ENCODE measurements around the gene EHBP1. TPM values are rescaled to one million over a fixed set of nuclear protein-coding genes. Genes with fewer than 3 reads are reported as not detected.
A peak's percentile ranks its signal among the peaks of the same experiment; 100 is the strongest.

The EHBP1 gene
- total and polyA plus RNA-seq, 2 experiments from 2014 or later = 27.2 to 47.9 TPM

- Histone ChIP-seq H4K20me1 (replicated peaks; ENCODE audit: insufficient read depth) (peaks cover 13% of the 10 kb centered on the region), H3K4me2 (peak overlapping the region; percentile 96), H3K27me3 (ENCODE audit: insufficient read depth) (peaks cover 98% of the 10 kb centered on the region), H3K79me2 (replicated peaks; ENCODE audit: insufficient read depth) (no peaks in the 10 kb centered on the region), H3K36me3 (ENCODE audit: insufficient read depth) (no peaks in the 10 kb centered on the region), H3K9me2 (ENCODE audit: insufficient read depth) (no peaks in the 10 kb centered on the region), H3K27ac (ENCODE audit: low read depth) (no peak overlapping the region), H3F3A (replicated peaks; ENCODE audit: low read depth) (peaks cover 40% of the 10 kb centered on the region), H3K4me3 (peak overlapping the region; percentile 89), H3K4me1 (ENCODE audit: insufficient read depth) (peaks cover 66% of the 10 kb centered on the region), H2AFZ (peak overlapping the region; percentile 80)
- peak overlapping the region; percentile 70 for H3K4me3 Mint-ChIP-seq
- no peak for TF ChIP-seq ZNF462 (CRISPR knock-in tag; IDR thresholded peaks at IDR 0.05)
- TF ChIP-seq EZH2phosphoT487 (IDR thresholded peaks at IDR 0.05; ENCODE audit: unreplicated experiment) = peak; percentile 69
- peak; percentile 84 for TF ChIP-seq EZH2 (IDR thresholded peaks at IDR 0.05; ENCODE audit: low read depth, unreplicated experiment)
- TF ChIP-seq POLR2AphosphoS5 (IDR thresholded peaks at IDR 0.05; ENCODE audit: low read depth) = no peak
- ATAC-seq = peak; percentile 3
- H3K27ac Mint-ChIP-seq = no peak overlapping the region
- H3K27me3 Mint-ChIP-seq (ENCODE audit: insufficient read depth, low read depth, poor library complexity) = peaks cover 98% of the 10 kb centered on the region
- DNase-seq (ENCODE audit: low spot score) = peak; percentile 85
- H3K36me3 Mint-ChIP-seq (ENCODE audit: low read depth) = peaks cover 12% of the 10 kb centered on the region; the same call in 2 of the 3 replicates
- peaks cover 64% of the 10 kb centered on the region for H3K4me1 Mint-ChIP-seq
- peaks cover 11% of the 10 kb centered on the region for H3K9me3 Mint-ChIP-seq
Measured at GRCh38 chr2:63055226-63056106, 350.0 kb downstream of the EHBP1 start.

All from GM23338 (cell line).